ENCODE data around the gene ZMYM5.
"Not testable (repeated sequence)": the region's sequence is repeated elsewhere in the genome, so short reads cannot be mapped to it uniquely, and the experiment has no call there.

ZMYM5 gene

GRCh38 chr13:19818223-19818842 is 45.1 kb downstream of the ZMYM5 start:
- no peak for DNase-seq

- DNase-seq: no peak
Observed at GRCh38 chr13:19817510-19818158, 45.8 kb downstream of the ZMYM5 start.

GRCh38 chr13:19817106-19817505 is 46.3 kb downstream of the ZMYM5 start:
- no peak for DNase-seq

GRCh38 chr13:19815842-19816241 is 47.6 kb downstream of the ZMYM5 start:
- not testable (repeated sequence) for DNase-seq

GRCh38 chr13:19810996-19811881 is 52.2 kb downstream of the ZMYM5 start:
- no peak for DNase-seq

GRCh38 chr13:19810151-19810550 is 53.3 kb downstream of the ZMYM5 start:
- DNase-seq: no peak

GRCh38 chr13:19805765-19806164 is 57.7 kb downstream of the ZMYM5 start:
- no peak for DNase-seq

- DNase-seq: no peak
Observed at GRCh38 chr13:19795956-19796355, 67.5 kb downstream of the ZMYM5 start.

- DNase-seq: no peak
Observed at GRCh38 chr13:19794631-19795030, 68.8 kb downstream of the ZMYM5 start.

- no peak for DNase-seq
Observed at GRCh38 chr13:19791953-19792537, 71.4 kb downstream of the ZMYM5 start.

- peak; percentile 93 for DNase-seq
Observed at GRCh38 chr13:19782727-19783682, 80.4 kb downstream of the ZMYM5 start, which contains the start of gene PSPC1. PSPC1 (minus strand) TSS chr13:19782945; CDS start chr13:19782757, 188 bp downstream.

- DNase-seq: peak; percentile 52
Observed at GRCh38 chr13:19782049-19782726, 81.3 kb downstream of the ZMYM5 start.

GRCh38 chr13:19781526-19781925 is 81.9 kb downstream of the ZMYM5 start:
- DNase-seq: no peak

- not testable (repeated sequence) for DNase-seq
Observed at GRCh38 chr13:19780753-19781418, 82.6 kb downstream of the ZMYM5 start.

Data from COR-L47 (cell line).